GM12891 (cell line): ENCODE measurements around the gene SLC30A3.

Experiments used
- POLR2A ChIP-seq: IDR thresholded peaks from 2 replicates; pipeline ENCODE4 v1.6.1; 2011; ENCODE audit warnings: low read depth, low read length, control low read depth
- POLR2AphosphoS5 ChIP-seq: IDR thresholded peaks from 2 replicates; pipeline ENCODE4 v1.6.1; 2011; ENCODE audit warnings: low read depth, low read length, control low read depth

- TF ChIP-seq POLR2A (no peak), POLR2AphosphoS5 (no peak)
Measured at GRCh38 chr2:27206346-27206745, 56.5 kb downstream of the SLC30A3 start.
